IMR-90 (cell line): ENCODE data around the gene CTCFL. TPM values are rescaled to one million over a fixed set of nuclear protein-coding genes. Genes with fewer than 3 reads are reported as not detected.

ENCODE experiments used
- ATAC-seq: fragments of 200-7000 bp; cut with Tn5 transposase; 2 replicates; pipeline ENCODE4 v1.9.1; 2020; ENCODE audit warnings: low read depth, mild to moderate bottlenecking, moderate library complexity
- BruUV-seq: library from RNA; stranded (reverse); fragments of 400-500 nt; replicated peaks from 2 replicates; lab custom pipeline; 2021; lab: Mats Ljungman, UMichigan
- CTCF ChIA-PET: fragments of 300-600 bp; formaldehyde crosslinking; extraction: SDS; loops from one replicate; lab custom pipeline; 2021; ENCODE audit warnings: antibody characterized with exemption; lab: Yijun Ruan, JAX
- POLR2A ChIA-PET: fragments of 300-600 bp; sonication (Branson Sonifier 250); formaldehyde crosslinking; loops from one replicate; lab custom pipeline; 2022; ENCODE audit warnings: antibody characterized with exemption; ENCODE audit not compliant: unreplicated experiment; lab: Charles Lee
- DNase-seq: peaks from one replicate; pipeline ENCODE4 v3.0.0; 2013
- H2AFZ ChIP-seq: replicated peaks from 2 replicates; pipeline ENCODE3; 2013; ENCODE audit warnings: low read length, mild to moderate bottlenecking; ENCODE audit not compliant: poor library complexity
- H2AK5ac ChIP-seq: 2 replicates; pipeline ENCODE4 v1.6.1; 2013; ENCODE audit warnings: low read depth, low read length, inconsistent platforms
- H2AK9ac ChIP-seq: replicated peaks from 2 replicates; pipeline ENCODE3; 2013; ENCODE audit warnings: mild to moderate bottlenecking, low read depth, low read length, moderate library complexity; ENCODE audit not compliant: poor library complexity
- H2BK120ac ChIP-seq: 2 replicates; pipeline ENCODE4 v1.6.1; 2013; ENCODE audit warnings: low read depth, low read length, inconsistent platforms
- H2BK15ac ChIP-seq: 3 replicates; pipeline ENCODE4 v1.6.1; 2013; ENCODE audit warnings: low read depth, low read length, inconsistent platforms
- H2BK20ac ChIP-seq: 2 replicates; pipeline ENCODE4 v1.6.1; 2013; ENCODE audit warnings: low read depth, mild to moderate bottlenecking, inconsistent platforms, low read length, moderate library complexity
- H2BK5ac ChIP-seq: 2 replicates; pipeline ENCODE4 v1.6.1; 2013; ENCODE audit warnings: mild to moderate bottlenecking, low read depth, low read length, inconsistent platforms; ENCODE audit not compliant: poor library complexity, severe bottlenecking
- H3K14ac ChIP-seq: replicated peaks from 2 replicates; pipeline ENCODE4 v1.6.1; 2013; ENCODE audit warnings: low read depth, low read length, inconsistent platforms
- H3K18ac ChIP-seq: 2 replicates; pipeline ENCODE4 v1.6.1; 2013; ENCODE audit warnings: low read depth, low read length, control low read depth
- H3K23ac ChIP-seq: 2 replicates; pipeline ENCODE4 v1.6.1; 2013; ENCODE audit warnings: low read depth, low read length, inconsistent platforms
- H3K27ac ChIP-seq: 2 replicates; pipeline ENCODE4 v1.5.1; 2013; ENCODE audit warnings: mild to moderate bottlenecking, control low read depth, low read length; ENCODE audit not compliant: insufficient read depth
- H3K27me3 ChIP-seq: 2 replicates; pipeline ENCODE4 v1.6.1; 2013; ENCODE audit warnings: low read length; ENCODE audit not compliant: control insufficient read depth, insufficient read depth
- H3K36me3 ChIP-seq: 2 replicates; pipeline ENCODE4 v1.6.1; 2013; ENCODE audit warnings: low read length, mixed read lengths; ENCODE audit not compliant: control insufficient read depth, insufficient read depth
- H3K4ac ChIP-seq: 2 replicates; pipeline ENCODE4 v1.6.1; 2013; ENCODE audit warnings: low read depth, low read length, inconsistent platforms
- H3K4me1 ChIP-seq: 2 replicates; pipeline ENCODE4 v1.6.1; 2013; ENCODE audit warnings: low read length, mixed read lengths; ENCODE audit not compliant: control insufficient read depth, insufficient read depth
- H3K4me2 ChIP-seq: 2 replicates; pipeline ENCODE4 v1.6.1; 2013; ENCODE audit warnings: low read depth, mild to moderate bottlenecking, control low read depth, low read length, moderate library complexity
- H3K4me3 ChIP-seq: 2 replicates; pipeline ENCODE4 v1.5.1; 2013; ENCODE audit warnings: low read depth, mild to moderate bottlenecking, control low read depth, low read length, moderate library complexity; ENCODE audit not compliant: insufficient read depth
- H3K56ac ChIP-seq: 2 replicates; pipeline ENCODE4 v1.6.1; 2013; ENCODE audit warnings: low read length, inconsistent platforms; ENCODE audit not compliant: insufficient read depth; ENCODE audit errors: extremely low read depth
- H3K79me1 ChIP-seq, 2 experiments: 2 replicates each; pipeline ENCODE4 v1.6.1; 2013; ENCODE audit warnings: low read length in 2 of 2, inconsistent platforms in 1 of 2, low read depth in 1 of 2
- H3K9ac ChIP-seq: 2 replicates; pipeline ENCODE4 v1.6.1; 2013; ENCODE audit warnings: low read depth, low read length, control low read depth
- H3K9me1 ChIP-seq: 2 replicates; pipeline ENCODE4 v1.6.1; 2013; ENCODE audit warnings: low read length, inconsistent platforms; ENCODE audit not compliant: insufficient read depth
- H3K9me3 ChIP-seq: 2 replicates; pipeline ENCODE4 v1.6.1; 2013; ENCODE audit warnings: low read length; ENCODE audit not compliant: control insufficient read depth, insufficient read depth
- H4K20me1 ChIP-seq: 2 replicates; pipeline ENCODE4 v1.6.1; 2013; ENCODE audit warnings: low read length, inconsistent platforms; ENCODE audit not compliant: insufficient read depth
- H4K5ac ChIP-seq: 2 replicates; pipeline ENCODE4 v1.6.1; 2013; ENCODE audit warnings: mild to moderate bottlenecking, low read depth, low read length, control low read depth
- H4K8ac ChIP-seq, 2 experiments: 2 replicates each; pipeline ENCODE4 v1.6.1; 2013; ENCODE audit warnings: low read depth in 2 of 2, low read length in 2 of 2, control low read depth in 1 of 2, inconsistent platforms in 1 of 2
- H4K91ac ChIP-seq: 2 replicates; pipeline ENCODE4 v1.6.1; 2013; ENCODE audit warnings: low read depth, low read length, inconsistent platforms; ENCODE audit not compliant: insufficient read depth
- CEBPB ChIP-seq: IDR thresholded peaks from 2 replicates; pipeline ENCODE4 v1.6.1; 2012; ENCODE audit warnings: low read depth, low read length, improper control_type of control experiment
- FOS ChIP-seq: fragments of 150-350 bp; IDR thresholded peaks from 2 replicates; pipeline ENCODE4 v1.6.1; 2016; ENCODE audit warnings: low read depth, low read length
- MAFK ChIP-seq: IDR thresholded peaks from 2 replicates; pipeline ENCODE4 v1.6.1; 2012; ENCODE audit warnings: low read depth, low read length, improper control_type of control experiment
- MAZ ChIP-seq: IDR thresholded peaks from 2 replicates; pipeline ENCODE4 v1.6.1; 2012; ENCODE audit warnings: low read depth, mild to moderate bottlenecking, low read length, improper control_type of control experiment, moderate library complexity, borderline replicate concordance
- MXI1 ChIP-seq: IDR thresholded peaks from 2 replicates; pipeline ENCODE4 v1.6.1; 2012; ENCODE audit warnings: low read depth, mild to moderate bottlenecking, low read length, moderate library complexity, borderline replicate concordance
- NFE2L2 ChIP-seq: fragments of 150-350 bp; IDR thresholded peaks from 2 replicates; pipeline ENCODE4 v1.6.1; 2016; ENCODE audit warnings: low read depth, mild to moderate bottlenecking, low read length
- RAD21 ChIP-seq: IDR thresholded peaks from 2 replicates; pipeline ENCODE4 v1.6.1; 2012; ENCODE audit warnings: low read length, improper control_type of control experiment
- RFX5 ChIP-seq: IDR thresholded peaks from 2 replicates; pipeline ENCODE4 v1.8.0; 2012; ENCODE audit warnings: low read depth, mild to moderate bottlenecking, low read length, moderate library complexity
- USF2 ChIP-seq: fragments of 150-350 bp; IDR thresholded peaks from 2 replicates; pipeline ENCODE4 v1.6.1; 2017; ENCODE audit warnings: mild to moderate bottlenecking, antibody characterized with exemption, low read length, low read depth
- whole genome bisulfite sequencing, 2 experiments: methylation state at CpG; one replicate each; pipeline versions ENCODE4 v1.1.5 to v1.1.7; 2013; ENCODE audit warnings: missing lambda C conversion rate in 2 of 2; ENCODE audit not compliant: insufficient read length in 1 of 2; ENCODE audit errors: extremely low coverage in 2 of 2; 5-methylcytosine and 5-hydroxymethylcytosine counted together
- dilution Hi-C: fragments of 300-500 bp; cut with HindIII; formaldehyde crosslinking; loops from one replicate; pipeline ENCODE4 v1.14.3; 2018; ENCODE audit warnings: low sequenced_read_pairs; ENCODE audit not compliant: unreplicated experiment
- in situ Hi-C: fragments of 300-500 bp; cut with MboI; formaldehyde crosslinking; loops from 3 replicates; pipeline ENCODE4 v1.14.3; 2019; ENCODE audit warnings: low sequenced_read_pairs, inconsistent platforms, mixed read lengths
- intact Hi-C: fragments of 100-400 bp; cut with micrococcal nuclease; formaldehyde crosslinking; loops from 2 replicates; pipeline ENCODE4 v1.10.0; 2022
- polyA plus RNA-seq, 3 experiments: library from polyadenylated mRNA; depleted of rRNA; stranded (reverse); fragments of >200 nt; gene quantifications; 2 replicates each; pipeline ENCODE4 v1.2.3, GENCODE V29; 2012; ENCODE audit warnings: low replicate concordance in 1 of 3
- total RNA-seq: library from RNA; depleted of rRNA; stranded (reverse); fragments of >200 nt; gene quantifications from 2 replicates; pipeline ENCODE4 v1.2.3, GENCODE V29; 2012
- TF ChIP-seq, protein P1 (sequence below): fragments of 150-350 bp; IDR thresholded peaks from 2 replicates; pipeline ENCODE4 v1.6.1; 2016; ENCODE audit warnings: low read depth, mild to moderate bottlenecking, low read length, moderate library complexity, borderline replicate concordance

The CTCFL gene
- total and polyA plus RNA-seq, 2 of the 4 experiments (the other 2 are of a cell fraction): not detected

- in situ Hi-C loops (no loop called here), dilution Hi-C loops (no loop called here), intact Hi-C loops (no loop called here)
- Histone ChIP-seq H2BK5ac (no peak overlapping the region), H3K14ac (no peak overlapping the region), H3K4me1 (no peaks in the 10 kb centered on the region), H3K18ac (no peak overlapping the region), H3K79me1 (no peaks in the 10 kb centered on the region), H3K27me3 (peaks cover 22% of the 10 kb centered on the region), H2BK20ac (no peak overlapping the region), H2BK15ac (no peak overlapping the region), H2AK5ac (no peak overlapping the region), H2BK120ac (no peak overlapping the region), H4K20me1 (no peaks in the 10 kb centered on the region), H3K4ac (no peak overlapping the region), H3K4me3 (no peak overlapping the region), H4K91ac (no peak overlapping the region), H3K56ac (no peak overlapping the region), H3K4me2 (no peak overlapping the region), H2AFZ (no peak overlapping the region), H4K5ac (no peak overlapping the region), H3K23ac (no peak overlapping the region), H3K36me3 (no peaks in the 10 kb centered on the region), H3K9me1 (no peaks in the 10 kb centered on the region), H3K9me3 (no peaks in the 10 kb centered on the region), H3K9ac (no peak overlapping the region), H2AK9ac (no peak overlapping the region), H3K27ac (no peak overlapping the region), H4K8ac (no peak overlapping the region)
- CTCF ChIA-PET: interaction anchor here (0.6 kb wide), 1 partner anchor 22 kb away, joined by 4 read pairs; no protein-coding TSS in a partner anchor
- TF ChIP-seq NFE2L2 (no peak), MXI1 (no peak), FOS (no peak), RAD21 (no peak), USF2 (no peak), MAFK (no peak), MAZ (no peak), CEBPB (no peak), RFX5 (no peak)
- TF ChIP-seq, protein P1, sequence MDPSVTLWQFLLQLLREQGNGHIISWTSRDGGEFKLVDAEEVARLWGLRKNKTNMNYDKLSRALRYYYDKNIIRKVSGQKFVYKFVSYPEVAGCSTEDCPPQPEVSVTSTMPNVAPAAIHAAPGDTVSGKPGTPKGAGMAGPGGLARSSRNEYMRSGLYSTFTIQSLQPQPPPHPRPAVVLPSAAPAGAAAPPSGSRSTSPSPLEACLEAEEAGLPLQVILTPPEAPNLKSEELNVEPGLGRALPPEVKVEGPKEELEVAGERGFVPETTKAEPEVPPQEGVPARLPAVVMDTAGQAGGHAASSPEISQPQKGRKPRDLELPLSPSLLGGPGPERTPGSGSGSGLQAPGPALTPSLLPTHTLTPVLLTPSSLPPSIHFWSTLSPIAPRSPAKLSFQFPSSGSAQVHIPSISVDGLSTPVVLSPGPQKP: no peak
- no TSS peak for BruUV-seq
- DNase-seq: no peak
- no peak for ATAC-seq
- POLR2A ChIA-PET: no interaction called here
- WGBS, 2 experiments: 40% methylated on average over 1 of the region's 8 CpGs; no CpG with 5 or more reads in 1 of the 2 experiments
Measured at GRCh38 chr20:57484772-57485171, 40.2 kb downstream of the CTCFL start.
